GM12878 (cell line): ENCODE results near the gene FOXK1. TPM values are rescaled to one million over a fixed set of nuclear protein-coding genes. Genes with fewer than 3 reads are reported as not detected.

Source experiments
- ATAC-seq: fragments of 200-7000 bp; cut with Tn5 transposase; 3 replicates; pipeline ENCODE4 v1.9.1; 2020; ENCODE audit warnings: mild to moderate bottlenecking, moderate library complexity
- BruUV-seq: library from RNA; stranded (reverse); fragments of 400-500 nt; replicated peaks from 2 replicates; lab custom pipeline; 2021; lab: Mats Ljungman, UMichigan
- CTCF ChIA-PET: fragments of 300-600 bp; sonication (Branson Sonifier 250); formaldehyde crosslinking; extraction: SDS; loops from one replicate; lab custom pipeline; 2021; ENCODE audit warnings: inconsistent platforms; lab: Yijun Ruan, JAX
- POLR2A ChIA-PET: fragments of 350-600 bp; formaldehyde crosslinking; extraction: SDS; loops from one replicate; lab custom pipeline; 2021; ENCODE audit warnings: inconsistent platforms; lab: Charles Lee
- RAD21 ChIA-PET: fragments of 300-600 bp; sonication (Branson Sonifier 250); formaldehyde crosslinking; loops from one replicate; lab custom pipeline; 2023; ENCODE audit warnings: antibody characterized with exemption; ENCODE audit not compliant: unreplicated experiment; lab: Charles Lee
- SMC1A ChIA-PET: fragments of 300-600 bp; sonication (Branson Sonifier 250); formaldehyde crosslinking; loops from one replicate; lab custom pipeline; 2023; ENCODE audit not compliant: unreplicated experiment, uncharacterized antibody; lab: Charles Lee
- DNase-seq: peaks from one replicate; pipeline ENCODE4 v3.0.0-alpha.2; 2011; ENCODE audit warnings: low read depth, low spot score
- FAIRE-seq: peaks from 3 replicates; lab custom pipeline; 2011; peaks lifted over from hg19 to GRCh38; lab: Jason Lieb, UNC
- H2AFZ ChIP-seq: 2 replicates; pipeline ENCODE4 v1.6.0; 2011; ENCODE audit warnings: low read depth, low read length, control low read depth; ENCODE audit not compliant: control insufficient read depth
- H3K27ac ChIP-seq: 2 replicates; pipeline ENCODE4 v1.5.1; 2011; ENCODE audit warnings: control low read depth; ENCODE audit not compliant: control insufficient read depth, insufficient read depth
- H3K27me3 ChIP-seq, 2 experiments: replicated peaks in 1 of 2; 2 replicates each; pipeline versions ENCODE4 v1.6.0 to v1.6.1; 2011; ENCODE audit warnings: low read length in 1 of 2; ENCODE audit not compliant: control insufficient read depth in 2 of 2, insufficient read depth in 2 of 2
- H3K36me3 ChIP-seq, 2 experiments: 2 replicates each; pipeline ENCODE4 v1.5.1; 2011; ENCODE audit warnings: low read length in 1 of 2; ENCODE audit not compliant: control insufficient read depth in 2 of 2, insufficient read depth in 2 of 2
- H3K4me1 ChIP-seq: 2 replicates; pipeline ENCODE4 v1.6.1; 2011; ENCODE audit warnings: mild to moderate bottlenecking, low read length, moderate library complexity, mixed read lengths; ENCODE audit not compliant: control insufficient read depth, insufficient read depth
- H3K4me2 ChIP-seq: 2 replicates; pipeline ENCODE4 v1.6.0; 2011; ENCODE audit warnings: control low read depth; ENCODE audit not compliant: control insufficient read depth, insufficient read depth
- H3K4me3 ChIP-seq: fragments of 200-600 bp; sonication (generic); 2 replicates; pipeline ENCODE4 v1.5.1; 2016
- H3K79me2 ChIP-seq: 2 replicates; pipeline ENCODE4 v1.6.0; 2011; ENCODE audit warnings: low read length; ENCODE audit not compliant: control insufficient read depth, insufficient read depth
- H3K9ac ChIP-seq: 2 replicates; pipeline ENCODE4 v1.8.0; 2011; ENCODE audit warnings: low read length, control low read depth, mixed read lengths; ENCODE audit not compliant: control insufficient read depth, insufficient read depth
- H3K9me3 ChIP-seq: replicated peaks from 3 replicates; pipeline ENCODE4 v1.5.1; 2011; ENCODE audit warnings: mild to moderate bottlenecking, low read length; ENCODE audit not compliant: control insufficient read depth, insufficient read depth
- H4K20me1 ChIP-seq: 2 replicates; pipeline ENCODE4 v1.6.0; 2011; ENCODE audit not compliant: control insufficient read depth, insufficient read depth
- BHLHE40 ChIP-seq, 2 experiments: fragments of 450-650 bp in 1 of 2; IDR thresholded peaks; 2 replicates each; pipeline ENCODE4 v1.6.1; 2011 to 2017; ENCODE audit warnings: low read depth in 2 of 2, borderline replicate concordance in 1 of 2, improper control_type of control experiment in 1 of 2, low read length in 1 of 2, mild to moderate bottlenecking in 1 of 2
- CBX3 ChIP-seq: fragments of 200-600 bp; sonication (generic); IDR thresholded peaks from 2 replicates; pipeline ENCODE4 v1.6.1; 2016; ENCODE audit warnings: low read depth, borderline replicate concordance
- CHD2 ChIP-seq: IDR thresholded peaks from 2 replicates; pipeline ENCODE4 v1.6.1; 2011; ENCODE audit warnings: low read depth, low read length, improper control_type of control experiment, borderline replicate concordance
- ETV6 ChIP-seq, 2 experiments: fragments of 450-650 bp in 1 of 2; IDR thresholded peaks in 1 of 2; conservative IDR thresholded peaks in 1 of 2; 2 replicates each; pipeline ENCODE4 v1.6.1; 2014; ENCODE audit warnings: antibody characterized with exemption in 1 of 2, borderline replicate concordance in 1 of 2, low read depth in 1 of 2, mild to moderate bottlenecking in 1 of 2, moderate library complexity in 1 of 2
- EZH2 ChIP-seq: IDR thresholded peaks from 2 replicates; pipeline ENCODE4 v1.6.1; 2012; ENCODE audit warnings: low read depth, mild to moderate bottlenecking, control low read depth, inconsistent platforms, low read length, borderline replicate concordance; ENCODE audit not compliant: control insufficient read depth
- FOS ChIP-seq: IDR thresholded peaks from 3 replicates; pipeline ENCODE4 v1.6.1; 2011; ENCODE audit warnings: borderline replicate concordance; ENCODE audit not compliant: insufficient read length; ENCODE audit errors: extremely low read depth
- IKZF2 ChIP-seq, 2 experiments: fragments of 450-650 bp; IDR thresholded peaks; 2 replicates each; pipeline ENCODE4 v1.6.1; 2017; ENCODE audit warnings: mild to moderate bottlenecking in 2 of 2, moderate library complexity in 2 of 2
- JUNB ChIP-seq: IDR thresholded peaks from 2 replicates; pipeline ENCODE4 v1.6.1; 2016; ENCODE audit warnings: antibody characterized with exemption, mild to moderate bottlenecking
- LARP7 ChIP-seq: fragments of 450-650 bp; IDR thresholded peaks from 2 replicates; pipeline ENCODE4 v1.6.1; 2017; ENCODE audit warnings: mild to moderate bottlenecking
- MEF2B ChIP-seq: fragments of 450-650 bp; IDR thresholded peaks from 2 replicates; pipeline ENCODE4 v1.6.1; 2018; ENCODE audit warnings: mild to moderate bottlenecking, moderate library complexity; ENCODE audit not compliant: partially characterized antibody, poor library complexity, severe bottlenecking
- MXI1 ChIP-seq: fragments of 150-350 bp; IDR thresholded peaks from 2 replicates; pipeline ENCODE4 v1.6.1; 2011; ENCODE audit warnings: low read depth, mild to moderate bottlenecking, inconsistent platforms, low read length, improper control_type of control experiment
- PKNOX1 ChIP-seq: fragments of 450-650 bp; IDR thresholded peaks from 2 replicates; pipeline ENCODE4 v1.6.1; 2016; ENCODE audit warnings: mild to moderate bottlenecking
- SMARCA5 ChIP-seq: fragments of 450-650 bp; IDR thresholded peaks from 2 replicates; pipeline ENCODE4 v1.6.1; 2017; ENCODE audit warnings: mild to moderate bottlenecking
- SREBF1 ChIP-seq: IDR thresholded peaks from 2 replicates; pipeline ENCODE4 v1.6.1; 2012; ENCODE audit warnings: mild to moderate bottlenecking, low read length
- TBL1XR1 ChIP-seq: IDR thresholded peaks from 2 replicates; pipeline ENCODE4 v1.6.1; 2012; ENCODE audit warnings: low read depth, low read length, improper control_type of control experiment
- ZNF622 ChIP-seq: fragments of 450-650 bp; IDR thresholded peaks from 2 replicates; pipeline ENCODE4 v1.6.1; 2017; ENCODE audit warnings: mild to moderate bottlenecking, inconsistent platforms
- WGBS: methylation state at CpG from one replicate; pipeline ENCODE4 v1.1.6; 2016; ENCODE audit warnings: low lambda C conversion rate; ENCODE audit not compliant: insufficient replicate concordance, insufficient coverage; ENCODE audit errors: missing lambda C conversion rate; 5-methylcytosine and 5-hydroxymethylcytosine counted together
- in situ Hi-C: fragments of 300-500 bp; cut with MboI; formaldehyde crosslinking; loops from 9 replicates; pipeline ENCODE4 v1.14.3; 2018; ENCODE audit warnings: mixed read lengths
- intact Hi-C: fragments of 100-400 bp; cut with micrococcal nuclease; formaldehyde crosslinking; loops from one replicate; pipeline ENCODE4 v1.14.2; 2022; ENCODE audit not compliant: unreplicated experiment
- polyA plus RNA-seq, 11 experiments: library from polyadenylated mRNA; depleted of rRNA in 4 of 11; unstranded in 6 of 11; stranded (reverse) in 5 of 11; fragments of >200 nt; fragmentation: Nextera tagmentation in 4 of 11; fragmentation: Illumina TruSeq in 1 of 11; extraction: Ambion mirVana in 4 of 11; extraction: Trizol in 1 of 11; gene quantifications; 1 replicate in 1 of 11; 2 replicates in 10 of 11; pipeline versions ENCODE4 v1.2.1 to v1.2.3, GENCODE V29; 2011 to 2016; ENCODE audit warnings: inconsistent platforms in 2 of 11, missing spikeins in 2 of 11, low read depth in 1 of 11
- total RNA-seq, 4 experiments: library from RNA; depleted of rRNA in 3 of 4; stranded (reverse); fragments of >200 nt in 3 of 4; fragmentation: Illumina TruSeq in 1 of 4; extraction: Trizol in 1 of 4; gene quantifications; 2 replicates each; pipeline versions ENCODE4 v1.2.1 to v1.2.3, GENCODE V29; 2013 to 2021

Gene FOXK1
- total and polyA plus RNA-seq, 10 of the 15 experiments (the other 5 are each of a cell fraction or from before 2014, with no cell fraction given): 0.24 to 31.8 (median 4.5) TPM

GRCh38 chr7:4783762-4784351, 101.8 kb downstream of the FOXK1 start (continued):
- no peak for TF ChIP-seq ETV6 (conservative IDR thresholded peaks at IDR 0.05 in 1 of 2, IDR thresholded peaks at IDR 0.05 in 1 of 2; ENCODE audit: borderline replicate concordance in 1 of 2, low read depth in 1 of 2)
- no peak for TF ChIP-seq SMARCA5
- TF ChIP-seq BHLHE40 (IDR thresholded peaks at IDR 0.05; ENCODE audit: borderline replicate concordance in 1 of 2, low read depth in 2 of 2, low read length in 1 of 2): no peak
- TF ChIP-seq CBX3: no peak
- TF ChIP-seq TBL1XR1: no peak
- no peak for TF ChIP-seq CHD2
- TF ChIP-seq MXI1: no peak
- TF ChIP-seq MEF2B: no peak
- TF ChIP-seq IKZF2 (IDR thresholded peaks at IDR 0.05): no peak
- TF ChIP-seq SREBF1: no peak

GRCh38 chr7:4784799-4785198, 102.7 kb downstream of the FOXK1 start:
- no TSS peak for BruUV-seq
- TF ChIP-seq EZH2 (no peak), JUNB (no peak), LARP7 (no peak), ZNF622 (no peak), FOS (no peak), PKNOX1 (no peak)
- H3K4me3 ChIP-seq: no peak overlapping the region
- in situ Hi-C loops: no loop called here
- DNase-seq (no peak), FAIRE-seq (no peak), ATAC-seq (no peak)
- no peak overlapping the region for H3K9ac ChIP-seq
- POLR2A ChIA-PET: no interaction called here
- CTCF ChIA-PET: interaction anchor here (2.0 kb wide), 1 partner anchor 13 kb away, joined by 5 read pairs; no protein-coding TSS in a partner anchor
- H3K79me2 ChIP-seq: no peaks in the 10 kb centered on the region
- no peak overlapping the region for H3K4me2 ChIP-seq
- WGBS: 92% methylated on average over 19 of the region's 19 CpGs
- SMC1A ChIA-PET: no interaction called here
- no peaks in the 10 kb centered on the region for H3K27me3 ChIP-seq
- no peaks in the 10 kb centered on the region for H3K4me1 ChIP-seq
- H2AFZ ChIP-seq: no peak overlapping the region
- no peaks in the 10 kb centered on the region for H3K9me3 ChIP-seq
- no peak overlapping the region for H3K27ac ChIP-seq
- intact Hi-C loops: no loop called here
- no peaks in the 10 kb centered on the region for H4K20me1 ChIP-seq
- RAD21 ChIA-PET: no interaction called here
- H3K36me3 ChIP-seq: peaks cover 11 to 29% of the 10 kb centered on the region in 2 experiments
